ENCODE measurements around the gene PLXNA4.

DNA sequence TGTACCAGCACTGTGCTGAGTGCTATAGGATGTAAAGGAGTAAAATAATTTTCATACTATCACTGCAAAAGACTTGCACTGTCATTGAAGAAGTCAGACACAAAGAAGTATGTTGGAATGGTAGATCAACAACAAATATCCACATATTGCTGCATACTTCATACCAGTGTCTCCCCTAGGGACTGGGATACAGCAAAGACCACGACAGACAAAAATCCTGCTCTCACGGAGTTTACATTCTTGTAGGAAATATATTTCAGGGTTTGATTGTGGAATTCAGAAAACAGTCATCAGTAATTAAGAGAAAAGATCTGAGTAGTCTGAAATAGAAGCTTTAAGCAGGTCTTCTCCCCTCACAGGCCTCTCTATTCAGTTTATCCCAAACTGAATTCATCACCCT lies 49.4 kb upstream of the PLXNA4 start:
- TF ChIP-seq, protein P1, sequence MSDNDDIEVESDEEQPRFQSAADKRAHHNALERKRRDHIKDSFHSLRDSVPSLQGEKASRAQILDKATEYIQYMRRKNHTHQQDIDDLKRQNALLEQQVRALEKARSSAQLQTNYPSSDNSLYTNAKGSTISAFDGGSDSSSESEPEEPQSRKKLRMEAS (IDR thresholded peaks at IDR 0.05), result no peak
- TF ChIP-seq SMC3 (IDR thresholded peaks at IDR 0.05), result no peak
- TF ChIP-seq RAD21 (conservative IDR thresholded peaks at IDR 0.05 in 1 of 2, IDR thresholded peaks at IDR 0.05 in 1 of 2), result no peak
- TF ChIP-seq, protein P2, sequence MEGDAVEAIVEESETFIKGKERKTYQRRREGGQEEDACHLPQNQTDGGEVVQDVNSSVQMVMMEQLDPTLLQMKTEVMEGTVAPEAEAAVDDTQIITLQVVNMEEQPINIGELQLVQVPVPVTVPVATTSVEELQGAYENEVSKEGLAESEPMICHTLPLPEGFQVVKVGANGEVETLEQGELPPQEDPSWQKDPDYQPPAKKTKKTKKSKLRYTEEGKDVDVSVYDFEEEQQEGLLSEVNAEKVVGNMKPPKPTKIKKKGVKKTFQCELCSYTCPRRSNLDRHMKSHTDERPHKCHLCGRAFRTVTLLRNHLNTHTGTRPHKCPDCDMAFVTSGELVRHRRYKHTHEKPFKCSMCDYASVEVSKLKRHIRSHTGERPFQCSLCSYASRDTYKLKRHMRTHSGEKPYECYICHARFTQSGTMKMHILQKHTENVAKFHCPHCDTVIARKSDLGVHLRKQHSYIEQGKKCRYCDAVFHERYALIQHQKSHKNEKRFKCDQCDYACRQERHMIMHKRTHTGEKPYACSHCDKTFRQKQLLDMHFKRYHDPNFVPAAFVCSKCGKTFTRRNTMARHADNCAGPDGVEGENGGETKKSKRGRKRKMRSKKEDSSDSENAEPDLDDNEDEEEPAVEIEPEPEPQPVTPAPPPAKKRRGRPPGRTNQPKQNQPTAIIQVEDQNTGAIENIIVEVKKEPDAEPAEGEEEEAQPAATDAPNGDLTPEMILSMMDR (IDR thresholded peaks at IDR 0.05), result no peak
- no peak for TF ChIP-seq KDM5A (IDR thresholded peaks at IDR 0.05)
- TF ChIP-seq CHD2 (IDR thresholded peaks at IDR 0.05; ENCODE audit: low read length, partially characterized antibody), result no peak
- TF ChIP-seq KDM1A (IDR thresholded peaks at IDR 0.05; ENCODE audit: low read depth), result no peak
- no peak for TF ChIP-seq POLR2AphosphoS2 (conservative IDR thresholded peaks at IDR 0.05; ENCODE audit: low read length)
- no peak for TF ChIP-seq POLR2A (IDR thresholded peaks at IDR 0.05; ENCODE audit: low read length)
- TF ChIP-seq MYC (IDR thresholded peaks at IDR 0.05; ENCODE audit: borderline replicate concordance, low read length), result no peak
- no peak for TF ChIP-seq MAZ (IDR thresholded peaks at IDR 0.05; ENCODE audit: borderline replicate concordance, low read depth, low read length)
- no peak for TF ChIP-seq CHD4 (IDR thresholded peaks at IDR 0.05; ENCODE audit: borderline replicate concordance)
- TF ChIP-seq PHF8 (IDR thresholded peaks at IDR 0.05; ENCODE audit: borderline replicate concordance, low read depth), result no peak
- no peak for TF ChIP-seq ESRRA (IDR thresholded peaks at IDR 0.05; ENCODE audit: borderline replicate concordance, low read length)

Measured in A549 (cell line).